SK-N-SH treated with all-trans-retinoic acid at 6 μM for 48 hours (cell line): ENCODE results near the gene PFDN5.

Experiments used
- ARNTL ChIP-seq: fragments of 450-650 bp; formaldehyde crosslinking; IDR thresholded peaks from 2 replicates; pipeline ENCODE4 v1.5.0; 2020; ENCODE audit warnings: low read depth, mild to moderate bottlenecking, moderate library complexity, borderline replicate concordance
- PPARA ChIP-seq: fragments of 250-450 bp; sonication (Bioruptor Pico); IDR thresholded peaks from 2 replicates; pipeline ENCODE4 v1.5.0; 2020; ENCODE audit warnings: mild to moderate bottlenecking, borderline replicate concordance
- TCF4 ChIP-seq: fragments of 250-450 bp; sonication (Bioruptor Pico); IDR thresholded peaks from 2 replicates; pipeline ENCODE4 v1.8.0; 2021; ENCODE audit warnings: mild to moderate bottlenecking, moderate library complexity, borderline replicate concordance
- ZFP30 ChIP-seq: fragments of 450-650 bp; formaldehyde crosslinking; IDR thresholded peaks from 2 replicates; pipeline ENCODE4 v1.5.0; 2022; ENCODE audit warnings: mild to moderate bottlenecking, moderate library complexity
- ZNF565 ChIP-seq: fragments of 450-650 bp; formaldehyde crosslinking; conservative IDR thresholded peaks from 2 replicates; pipeline ENCODE4 v1.5.0; 2020; ENCODE audit warnings: low read depth, mild to moderate bottlenecking, moderate library complexity

DNA sequence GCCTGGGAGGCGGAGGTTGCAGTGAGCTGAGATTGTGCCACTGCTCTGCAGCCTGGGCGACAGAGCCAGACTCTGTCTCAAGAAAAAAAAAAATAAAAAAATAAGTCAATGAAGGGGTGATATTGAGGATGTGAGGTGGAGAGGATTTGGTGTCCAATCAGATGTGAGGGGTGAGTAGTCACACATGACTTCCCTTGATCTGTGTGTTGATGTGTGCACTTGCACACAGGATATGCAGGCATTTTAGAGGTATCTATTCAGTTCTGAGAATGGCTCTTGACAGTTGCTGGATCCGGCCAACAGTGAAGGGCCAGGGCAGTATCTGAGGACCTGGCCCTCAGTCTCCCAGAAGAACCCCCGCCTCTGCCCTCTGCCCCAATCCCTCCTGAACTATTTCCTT lies 48.6 kb downstream of the PFDN5 start:
- no peak for TF ChIP-seq PPARA (CRISPR knock-in tag)
- TF ChIP-seq TCF4 (CRISPR knock-in tag) = no peak
- no peak for TF ChIP-seq ZFP30 (CRISPR knock-in tag)
- TF ChIP-seq ZNF565 (CRISPR knock-in tag) = no peak
- TF ChIP-seq ARNTL (CRISPR knock-in tag) = no peak
